Activated CD4-positive, alpha-beta T cell treated with anti-CD3 and anti-CD28 coated beads, Interleukin-2, Interleukin-4, amounts not matched to agents 100 ng/mL and 50 ng/mL, durations not matched to agents 16 hours and 8 hours (primary cell): ENCODE measurements around the gene DRG2.

ENCODE experiments used
- DNase-seq: peaks from one replicate; pipeline ENCODE4 v3.0.0-alpha.2; 2020; ENCODE audit warnings: low spot score

DRG2 gene, protein sequence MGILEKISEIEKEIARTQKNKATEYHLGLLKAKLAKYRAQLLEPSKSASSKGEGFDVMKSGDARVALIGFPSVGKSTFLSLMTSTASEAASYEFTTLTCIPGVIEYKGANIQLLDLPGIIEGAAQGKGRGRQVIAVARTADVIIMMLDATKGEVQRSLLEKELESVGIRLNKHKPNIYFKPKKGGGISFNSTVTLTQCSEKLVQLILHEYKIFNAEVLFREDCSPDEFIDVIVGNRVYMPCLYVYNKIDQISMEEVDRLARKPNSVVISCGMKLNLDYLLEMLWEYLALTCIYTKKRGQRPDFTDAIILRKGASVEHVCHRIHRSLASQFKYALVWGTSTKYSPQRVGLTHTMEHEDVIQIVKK

DNA sequence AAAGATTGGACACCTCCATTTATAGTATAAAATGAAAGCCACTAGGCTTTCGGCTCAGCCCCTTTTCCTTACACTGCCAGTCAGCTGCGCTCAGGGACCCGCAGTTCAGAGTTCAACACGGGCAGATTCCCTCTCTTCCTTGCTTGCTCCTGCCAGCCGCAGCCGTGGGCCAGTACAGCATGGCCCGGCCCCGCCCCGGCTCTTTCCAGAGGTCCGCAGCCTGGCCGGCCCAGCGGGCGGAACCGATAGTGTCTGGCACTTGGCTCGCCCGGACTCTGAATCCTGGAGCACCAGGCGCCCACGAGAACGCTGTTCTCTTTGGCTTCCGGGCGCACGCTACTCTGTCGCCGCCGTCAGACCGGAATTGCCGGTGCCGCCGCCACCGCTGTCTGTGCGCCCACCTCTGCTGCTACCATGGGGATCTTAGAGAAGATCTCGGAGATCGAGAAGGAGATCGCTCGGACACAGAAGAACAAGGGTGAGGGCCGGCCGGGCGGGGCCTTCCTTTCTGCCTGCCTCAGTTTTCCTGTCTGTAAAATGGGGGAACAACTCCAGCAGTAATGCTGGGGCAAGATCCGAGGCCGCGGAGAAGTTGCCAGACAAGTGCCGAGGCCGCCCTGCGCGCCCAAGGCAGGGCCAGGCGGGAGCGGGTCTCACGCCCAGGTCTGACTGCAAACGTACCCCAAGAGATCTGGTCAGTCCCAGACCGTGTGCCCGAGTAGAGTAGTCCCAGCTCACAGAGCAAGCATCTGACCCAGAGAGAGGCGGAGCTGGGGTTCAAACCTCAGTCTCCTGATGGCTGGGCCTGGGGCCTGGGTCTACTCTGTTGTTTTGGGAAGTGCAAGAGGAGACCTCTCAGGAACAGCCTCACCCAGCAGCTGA, at the start of gene DRG2:
Gene DRG2 (plus strand): TSS at position 339 of the 882 bp plus-strand sequence. CDS start 76 bp downstream, at position 415.
- peak; percentile 91 for DNase-seq

DNA sequence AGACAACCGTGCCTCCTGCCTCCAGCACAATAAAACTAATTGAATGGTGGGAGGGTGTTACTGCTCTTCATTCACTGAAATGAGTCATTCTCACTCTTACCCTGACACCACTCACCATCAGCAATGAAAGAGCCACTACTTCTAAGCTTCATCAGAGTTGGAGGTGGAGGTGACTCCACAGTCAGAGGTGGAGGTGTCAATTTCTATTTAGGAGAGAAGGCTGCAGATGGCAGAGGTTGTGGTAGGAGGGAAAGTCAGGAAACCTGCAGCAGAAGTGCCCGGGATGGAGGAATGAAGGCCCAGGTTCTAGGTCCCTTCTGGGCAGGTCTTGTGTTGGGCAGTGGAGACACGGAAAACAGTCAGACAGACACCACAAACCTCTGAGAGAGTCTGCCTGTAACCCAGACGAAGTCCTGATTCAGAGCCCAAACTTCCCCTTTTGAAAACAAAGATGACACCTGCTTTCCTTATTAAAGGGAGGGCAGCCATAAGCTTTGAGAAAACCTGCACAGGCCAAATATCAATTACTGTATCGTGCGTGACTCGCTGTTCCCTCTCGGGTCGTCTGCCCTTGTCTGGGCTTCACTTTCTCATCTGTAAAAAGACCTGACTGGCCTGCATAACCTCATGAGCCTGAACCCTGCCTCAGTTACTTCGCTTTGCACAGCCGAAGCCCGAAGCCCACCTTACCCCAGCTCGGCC, 49.4 kb upstream of the DRG2 start:
- peak; percentile 51 for DNase-seq

DNA sequence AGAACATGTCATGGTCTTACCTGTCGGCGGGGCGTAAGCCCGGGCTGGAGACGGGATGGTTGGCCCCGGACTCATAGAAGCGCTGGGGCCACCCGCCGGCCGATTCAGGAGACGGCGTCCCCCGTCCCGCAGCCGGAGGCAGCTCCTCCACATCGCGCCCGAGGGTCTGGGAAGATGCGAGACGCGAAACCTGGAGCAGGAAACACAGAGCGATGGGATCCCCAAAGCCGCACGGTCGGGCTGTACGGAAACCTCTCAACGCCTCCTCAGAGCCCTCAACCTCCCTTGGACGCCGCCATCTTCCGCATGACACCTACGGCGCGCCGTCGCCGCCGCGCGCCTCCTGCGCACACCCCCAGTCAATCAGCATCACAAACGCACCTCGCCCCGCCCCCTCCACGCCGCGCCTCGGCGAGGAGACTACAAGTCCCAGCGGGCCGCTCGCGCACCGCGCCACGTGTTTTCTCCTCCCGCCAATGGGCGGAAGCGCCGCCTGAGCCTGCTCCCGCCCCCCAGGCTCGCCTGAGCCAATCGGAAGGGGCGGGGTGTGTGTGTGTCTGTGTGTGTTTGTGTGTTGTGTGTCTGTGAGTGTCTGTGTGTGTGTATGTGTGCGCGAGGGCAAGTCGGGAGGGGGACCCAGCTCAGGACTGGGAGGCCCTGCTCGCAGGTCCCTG, 48.8 kb upstream of the DRG2 start, which contains the start of the genes ATPAF2 and GID4:
Gene ATPAF2 (minus strand): TSS at position 308 of the 674 bp plus-strand sequence. CDS start 155 bp downstream, at position 153.
Gene GID4 (plus strand): TSS at position 548 of the 674 bp plus-strand sequence. CDS start 57 bp downstream, at position 605.
- peak; percentile 100 for DNase-seq

GRCh38 chr17:18039535-18040260, 48.0 kb upstream of the DRG2 start:
- no peak for DNase-seq

- no peak for DNase-seq
Measured at GRCh38 chr17:18040261-18040858, 47.4 kb upstream of the DRG2 start.

DNA sequence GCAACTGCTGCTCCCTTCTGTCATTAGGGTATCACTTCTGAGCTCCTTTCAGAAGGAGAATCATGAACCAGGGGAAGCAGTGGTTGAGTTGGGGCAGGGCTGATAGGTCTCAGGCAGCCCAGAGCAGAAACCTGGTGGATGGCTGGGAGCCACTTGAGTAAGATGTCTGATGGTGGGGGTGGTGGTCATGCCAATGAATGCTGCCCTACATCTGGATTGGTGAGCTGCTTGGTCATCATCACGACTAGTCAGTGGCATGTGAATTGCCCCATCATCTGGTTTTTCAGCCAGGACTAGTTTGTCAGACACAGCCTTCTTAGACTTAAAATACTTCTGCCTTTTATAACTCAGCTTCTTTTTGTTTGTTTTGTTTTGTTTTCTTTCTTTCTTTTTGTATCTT, 46.0 kb upstream of the DRG2 start:
- DNase-seq = no peak

DNA sequence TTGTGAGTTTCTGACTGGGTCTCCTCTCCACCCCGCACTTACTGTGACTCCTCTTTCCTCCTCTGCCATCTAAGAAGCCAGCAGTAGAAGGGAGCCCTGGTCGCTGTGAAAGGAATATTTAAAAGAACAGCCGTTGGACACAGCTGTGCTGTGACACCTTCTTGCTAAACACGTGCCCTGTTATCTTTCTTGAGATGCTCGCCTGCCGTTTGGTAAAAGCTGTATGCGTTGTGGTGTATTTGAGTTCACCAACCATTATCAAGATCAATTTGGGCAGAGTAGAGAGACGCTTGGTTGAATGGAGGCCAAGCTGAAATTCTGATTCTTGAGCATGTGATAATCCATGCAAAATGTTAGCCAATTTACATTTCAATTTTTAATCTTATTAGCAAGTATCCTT, 44.8 kb upstream of the DRG2 start:
- no peak for DNase-seq

- DNase-seq = no peak
Measured at GRCh38 chr17:18043491-18043890, 44.3 kb upstream of the DRG2 start.

GRCh38 chr17:18044609-18045008, 43.1 kb upstream of the DRG2 start:
- DNase-seq = no peak

DNA sequence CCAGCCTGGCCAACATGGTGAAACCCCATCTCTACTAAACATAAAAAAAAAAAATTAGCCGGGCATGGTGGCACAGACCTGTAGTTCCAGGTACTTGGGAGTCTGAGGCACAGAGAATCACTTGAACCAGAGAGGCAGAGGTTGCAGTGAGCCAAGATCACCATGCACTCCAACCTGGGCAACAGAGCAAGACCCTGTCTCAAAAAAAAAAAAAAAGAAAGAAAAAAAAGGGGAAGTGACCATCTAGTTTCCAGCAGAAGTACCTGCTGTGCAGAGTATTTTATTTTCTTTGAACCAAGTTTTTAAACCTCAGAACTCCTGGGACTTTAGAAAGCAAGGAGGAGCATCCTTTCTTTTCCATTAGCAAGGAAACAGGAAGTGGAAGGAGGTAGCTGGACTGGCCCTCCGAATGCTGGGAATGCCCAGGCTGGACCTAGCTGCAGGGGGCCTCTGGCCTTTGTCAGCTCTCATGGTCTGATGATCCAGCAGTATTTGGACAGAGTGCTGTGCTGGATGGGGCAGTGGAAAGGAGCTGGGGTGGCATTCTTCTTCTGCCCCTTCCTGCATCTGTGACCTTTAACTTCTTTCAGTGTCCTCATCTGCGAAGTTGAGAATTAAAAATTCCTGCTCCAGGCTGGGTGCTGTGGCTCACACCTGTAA, 41.9 kb upstream of the DRG2 start:
- no peak for DNase-seq

- no peak for DNase-seq
Measured at GRCh38 chr17:18055597-18055996, 32.2 kb upstream of the DRG2 start.

DNA sequence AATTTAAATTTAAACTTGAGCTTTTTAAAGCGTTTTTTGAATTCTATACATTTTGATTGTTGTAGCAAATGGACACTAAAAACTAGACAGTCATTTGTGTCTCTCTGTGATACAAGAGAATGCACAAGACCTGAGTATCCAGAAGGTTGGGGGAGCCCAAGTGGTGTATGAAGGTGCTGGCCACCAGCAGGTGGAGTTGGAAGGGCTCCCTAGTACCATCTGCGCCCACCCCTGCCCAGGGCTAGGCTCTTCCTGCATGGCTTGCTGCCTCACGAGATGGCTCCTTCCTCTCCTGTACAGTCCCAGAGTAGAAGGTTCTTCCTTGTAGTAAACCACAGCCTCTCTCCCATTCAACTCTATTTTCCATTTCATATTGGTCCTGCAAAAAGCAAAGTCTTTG, 31.5 kb upstream of the DRG2 start:
- DNase-seq = no peak

DNA sequence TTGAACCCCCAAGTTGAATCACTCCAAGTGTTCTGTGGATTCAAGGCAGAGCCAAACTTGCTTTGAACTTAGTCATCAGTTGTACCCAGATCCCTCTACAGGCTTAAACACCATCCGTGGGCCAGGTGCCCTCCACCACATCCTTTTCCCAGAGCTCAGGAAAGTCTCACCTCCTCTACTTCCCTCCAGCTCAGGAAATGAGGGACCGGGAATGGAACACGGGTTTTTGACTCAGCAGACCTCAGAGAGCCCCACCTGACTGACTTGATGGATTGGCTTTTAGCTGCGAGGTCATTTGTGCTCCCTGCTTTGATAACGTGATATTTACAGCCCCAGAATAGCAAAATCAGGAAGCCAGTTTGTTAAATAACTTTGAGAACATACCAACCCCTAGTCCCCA, 28.5 kb upstream of the DRG2 start:
- no peak for DNase-seq

- no peak for DNase-seq
Measured at GRCh38 chr17:18064053-18064452, 23.7 kb upstream of the DRG2 start.

DNA sequence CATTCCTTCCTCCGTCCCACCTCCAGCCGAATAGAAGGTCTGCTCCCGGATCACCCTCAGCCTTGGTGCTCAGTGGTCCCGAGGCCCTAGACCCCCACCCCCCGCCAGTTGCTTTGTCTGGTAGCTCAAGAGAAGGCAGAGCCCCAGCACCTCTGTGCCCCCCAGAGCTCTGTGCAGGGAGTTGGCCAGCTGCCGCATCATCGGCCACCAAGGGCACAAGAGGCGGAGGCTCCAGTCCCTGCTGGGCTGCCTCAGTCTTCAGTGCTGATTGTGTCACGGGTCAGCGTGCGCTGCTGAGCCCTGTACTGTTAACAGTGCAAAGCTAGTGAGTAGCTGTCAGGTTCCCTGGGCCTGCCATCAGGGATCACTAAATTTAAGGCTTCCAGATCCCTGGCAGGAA, 22.2 kb upstream of the DRG2 start:
- DNase-seq = no peak

DNA sequence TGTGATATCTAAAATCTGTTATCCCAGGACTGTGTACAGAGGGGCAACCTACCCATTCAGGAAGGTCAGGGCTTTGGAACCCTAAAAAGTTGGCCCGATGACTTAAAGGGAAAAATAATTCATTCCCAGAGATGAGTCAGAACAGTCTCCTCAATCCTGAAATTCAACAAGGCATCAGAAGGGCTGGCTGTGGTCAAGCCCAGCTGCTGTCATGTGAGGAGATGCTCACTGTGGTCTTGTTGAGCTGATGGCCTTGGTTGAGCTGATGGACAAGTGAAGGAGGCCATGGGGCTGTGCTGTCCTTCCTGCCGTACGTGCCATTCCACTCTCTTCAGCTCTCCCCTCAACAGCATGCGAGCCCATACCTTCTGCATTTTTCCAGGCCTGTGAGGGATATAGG, 20.9 kb upstream of the DRG2 start:
- DNase-seq = no peak

DNA sequence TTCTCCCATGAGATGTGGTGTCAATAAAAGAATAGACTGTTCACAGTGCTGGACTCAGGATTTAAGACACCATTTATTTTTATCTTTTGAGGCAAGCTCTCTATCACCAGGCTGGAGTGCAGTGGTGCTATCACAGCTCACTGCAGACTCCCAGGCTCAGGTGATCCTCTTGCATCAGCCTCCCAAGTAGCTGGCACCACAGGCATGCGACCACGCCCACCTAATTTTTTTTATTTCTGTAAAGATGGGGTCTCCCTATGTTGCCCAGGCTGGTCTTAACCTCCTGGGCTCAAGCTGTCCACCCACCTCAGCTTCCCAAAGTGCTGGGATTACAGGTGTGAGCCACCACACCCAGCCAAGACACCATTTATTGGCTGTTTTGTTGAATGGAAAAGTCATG, 18.6 kb upstream of the DRG2 start:
- no peak for DNase-seq

- no peak for DNase-seq
Measured at GRCh38 chr17:18070861-18071340, 16.8 kb upstream of the DRG2 start.

- no peak for DNase-seq
Measured at GRCh38 chr17:18071751-18072150, 16.0 kb upstream of the DRG2 start.
